HG02623 (cell line): ENCODE results near the gene NAA11.
"Not testable (repeated sequence)": the region's sequence is repeated elsewhere in the genome, so short reads cannot be mapped to it uniquely, and the experiment has no call there.

Source experiments
- ATAC-seq: cut with Tn5 transposase; IDR thresholded peaks from one replicate; pipeline ENCODE4 v1.9.1; 2021; ENCODE audit warnings: moderate library complexity; ENCODE audit not compliant: unreplicated experiment

NAA11 gene

GRCh38 chr4:79308971-79309370 lies 16.9 kb downstream of the NAA11 start:
- ATAC-seq = no peak

- no peak for ATAC-seq
These were observed 17.7 kb downstream of the NAA11 start for GRCh38 chr4:79308137-79308536.

- no peak for ATAC-seq
These were observed 19.1 kb downstream of the NAA11 start for GRCh38 chr4:79306795-79307194.

GRCh38 chr4:79300280-79300679 lies 25.6 kb downstream of the NAA11 start:
- ATAC-seq = no peak

- ATAC-seq = no peak
These were observed 27.4 kb downstream of the NAA11 start for GRCh38 chr4:79298484-79298883.

- ATAC-seq = no peak
These were observed 27.8 kb downstream of the NAA11 start for GRCh38 chr4:79298027-79298426.

- ATAC-seq = no peak
These were observed 28.4 kb downstream of the NAA11 start for GRCh38 chr4:79297479-79297878.

GRCh38 chr4:79296768-79297428 lies 29.0 kb downstream of the NAA11 start:
- ATAC-seq = no peak

- no peak for ATAC-seq
These were observed 30.8 kb downstream of the NAA11 start for GRCh38 chr4:79295086-79295485.

GRCh38 chr4:79294064-79294463 lies 31.8 kb downstream of the NAA11 start:
- ATAC-seq = no peak

GRCh38 chr4:79292008-79292407 lies 33.9 kb downstream of the NAA11 start:
- ATAC-seq = peak; percentile 68

- no peak for ATAC-seq
These were observed 35.5 kb downstream of the NAA11 start for GRCh38 chr4:79290376-79290775.

GRCh38 chr4:79288185-79288584 lies 37.7 kb downstream of the NAA11 start:
- ATAC-seq = no peak

- ATAC-seq = no peak
These were observed 38.1 kb downstream of the NAA11 start for GRCh38 chr4:79287718-79288117.

- no peak for ATAC-seq
These were observed 38.8 kb downstream of the NAA11 start for GRCh38 chr4:79287076-79287475.

GRCh38 chr4:79281566-79282359 lies 44.1 kb downstream of the NAA11 start:
- no peak for ATAC-seq

GRCh38 chr4:79277467-79277866 lies 48.4 kb downstream of the NAA11 start:
- ATAC-seq = not testable (repeated sequence)

GRCh38 chr4:79273915-79274314 lies 51.9 kb downstream of the NAA11 start:
- no peak for ATAC-seq

GRCh38 chr4:79272761-79273160 lies 53.1 kb downstream of the NAA11 start:
- ATAC-seq = no peak

GRCh38 chr4:79272126-79272525 lies 53.7 kb downstream of the NAA11 start:
- no peak for ATAC-seq

- no peak for ATAC-seq
These were observed 58.2 kb downstream of the NAA11 start for GRCh38 chr4:79267671-79268070.
